B cell (primary cell): ENCODE results near the gene EXD1. TPM values are rescaled to one million over a fixed set of nuclear protein-coding genes. Genes with fewer than 3 reads are reported as not detected.
"Not testable (repeated sequence)": the region's sequence is repeated elsewhere in the genome, so short reads cannot be mapped to it uniquely, and the experiment has no call there.

ENCODE experiments used
- ATAC-seq: fragments of 200-7000 bp; cut with Tn5 transposase; one replicate; pipeline ENCODE4 v1.10.0; 2021; ENCODE audit warnings: low read depth, mild to moderate bottlenecking, moderate number of reproducible peaks, moderate library complexity
- CTCF ChIA-PET: fragments of 350-600 bp; sonication (Branson Sonifier 250); formaldehyde crosslinking; loops from one replicate; lab custom pipeline; 2021; ENCODE audit warnings: antibody characterized with exemption, inconsistent platforms; lab: Charles Lee
- POLR2A ChIA-PET: fragments of 350-600 bp; sonication (Branson Sonifier 250); formaldehyde crosslinking; loops from one replicate; lab custom pipeline; 2021; ENCODE audit warnings: antibody characterized with exemption; lab: Charles Lee
- DNase-seq: peaks from one replicate; pipeline ENCODE4 v3.0.0; 2013
- H2AFZ ChIP-seq: 2 replicates; pipeline ENCODE4 v1.6.1; 2012; ENCODE audit warnings: mild to moderate bottlenecking, low read depth, low read length; ENCODE audit not compliant: insufficient read depth, poor library complexity, severe bottlenecking
- H3K27ac ChIP-seq, 2 donors: 1 replicate in 1 of 2; 2 replicates in 1 of 2; pipeline ENCODE4 v1.5.1; 2012 to 2013; ENCODE audit warnings: low read length in 2 of 2, mild to moderate bottlenecking in 2 of 2, moderate library complexity in 1 of 2
- H3K27me3 ChIP-seq, 4 experiments: fragments of 200-600 bp in 1 of 4; sonication (generic) in 1 of 4; replicated peaks in 1 of 4; 1 replicate in 2 of 4; 2 replicates in 2 of 4; pipeline versions ENCODE4 v1.6.1 to v1.7.0; 2013 to 2016; ENCODE audit warnings: low read length in 3 of 4, mild to moderate bottlenecking in 2 of 4, mixed read lengths in 1 of 4, moderate library complexity in 1 of 4; ENCODE audit not compliant: insufficient read depth in 4 of 4, control insufficient read depth in 3 of 4; ENCODE audit errors: control extremely low read depth in 1 of 4
- H3K36me3 ChIP-seq, 2 experiments: replicated peaks in 1 of 2; 1 replicate in 1 of 2; 2 replicates in 1 of 2; pipeline versions ENCODE4 v1.6.1 to v1.7.1; 2013; ENCODE audit warnings: low read length in 1 of 2; ENCODE audit not compliant: insufficient read depth in 2 of 2, control insufficient read depth in 1 of 2; ENCODE audit errors: control extremely low read depth in 1 of 2, extremely low read depth in 1 of 2
- H3K4me1 ChIP-seq, 2 donors: fragments of 200-600 bp in 1 of 2; sonication (generic) in 1 of 2; 1 replicate in 1 of 2; 2 replicates in 1 of 2; pipeline versions ENCODE4 v1.5.1 to v1.6.1; 2013 to 2017; ENCODE audit warnings: low read length in 2 of 2; ENCODE audit not compliant: control insufficient read depth in 2 of 2, insufficient read depth in 2 of 2
- H3K4me2 ChIP-seq: replicated peaks from 2 replicates; pipeline ENCODE3; 2012; ENCODE audit warnings: mild to moderate bottlenecking, low read depth, low read length; ENCODE audit not compliant: poor library complexity, severe bottlenecking
- H3K4me3 ChIP-seq, 5 experiments: fragments of 200-600 bp in 1 of 5; sonication (generic) in 1 of 5; 1 replicate in 3 of 5; 2 replicates in 2 of 5; pipeline versions ENCODE4 v1.5.1 to v1.7.0; 2011 to 2016; ENCODE audit warnings: low read length in 4 of 5, mild to moderate bottlenecking in 4 of 5, low read depth in 2 of 5, control low read depth in 1 of 5, moderate library complexity in 1 of 5; ENCODE audit not compliant: insufficient read depth in 1 of 5; ENCODE audit errors: control extremely low read depth in 1 of 5, extremely low read depth in 1 of 5
- H3K79me2 ChIP-seq: fragments of 200-600 bp; sonication (generic); one replicate; pipeline ENCODE4 v1.6.0; 2016; ENCODE audit warnings: low read length; ENCODE audit not compliant: control insufficient read depth, insufficient read depth
- H3K9ac ChIP-seq: fragments of 200-600 bp; sonication (generic); 2 replicates; pipeline ENCODE4 v1.6.1; 2017; ENCODE audit warnings: mild to moderate bottlenecking, low read length, moderate library complexity
- H3K9me3 ChIP-seq, 3 donors: one replicate each; pipeline versions ENCODE4 v1.6.1 to v1.7.1; 2013; ENCODE audit warnings: low read length in 2 of 3; ENCODE audit not compliant: control insufficient read depth in 2 of 3, insufficient read depth in 1 of 3; ENCODE audit errors: control extremely low read depth in 1 of 3
- H4K20me1 ChIP-seq: 2 replicates; pipeline ENCODE4 v1.6.0; 2012; ENCODE audit warnings: mild to moderate bottlenecking, low read length; ENCODE audit not compliant: insufficient read depth, control insufficient read depth, poor library complexity, severe bottlenecking
- H3K27ac Mint-ChIP-seq: one replicate; pipeline ENCODE4 v1.8.0; 2021; ENCODE audit warnings: mixed read lengths
- H3K27me3 Mint-ChIP-seq: one replicate; pipeline ENCODE4 v1.8.0; 2021; ENCODE audit warnings: mixed read lengths
- H3K4me1 Mint-ChIP-seq: one replicate; pipeline ENCODE4 v1.8.0; 2021; ENCODE audit warnings: mixed read lengths
- H3K4me3 Mint-ChIP-seq: one replicate; pipeline ENCODE4 v1.8.0; 2021; ENCODE audit warnings: mixed read lengths
- H3K9me3 Mint-ChIP-seq: one replicate; pipeline ENCODE4 v1.8.0; 2022; ENCODE audit warnings: mixed read lengths; ENCODE audit not compliant: insufficient read depth
- CTCF ChIP-seq: fragments of 200-600 bp; IDR thresholded peaks from one replicate; pipeline ENCODE4 v1.8.0; 2022; ENCODE audit warnings: antibody characterized with exemption, mild to moderate bottlenecking
- EZH2 ChIP-seq: IDR thresholded peaks from 2 replicates; pipeline ENCODE4 v1.6.1; 2012; ENCODE audit warnings: borderline replicate concordance, low read depth, mild to moderate bottlenecking, moderate library complexity, low read length; ENCODE audit not compliant: insufficient read depth, poor library complexity, severe bottlenecking
- WGBS: methylation state at CpG from one replicate; pipeline ENCODE4 v1.1.5; 2013; ENCODE audit warnings: missing lambda C conversion rate; ENCODE audit not compliant: insufficient coverage; 5-methylcytosine and 5-hydroxymethylcytosine counted together
- intact Hi-C: fragments of 100-400 bp; cut with micrococcal nuclease; formaldehyde crosslinking; loops from one replicate; pipeline ENCODE4 v1.10.0; 2022
- polyA plus RNA-seq: library from polyadenylated mRNA; depleted of rRNA; stranded (reverse); fragments of >200 nt; gene quantifications from 2 replicates; pipeline ENCODE4 v1.2.3, GENCODE V29; 2012
- total RNA-seq, 2 donors: library from RNA; stranded (reverse); fragments of 120-200 nt in 1 of 2; gene quantifications; 1 replicate in 1 of 2; 2 replicates in 1 of 2; pipeline versions ENCODE4 v1.2.3 to v1.2.4, GENCODE V29; 2013 to 2022

The EXD1 gene
- total and polyA plus RNA-seq, 2 donors (not counting 1 experiment from before 2014, with no cell fraction given): not detected

GRCh38 chr15:41139619-41140018 is 90.9 kb downstream of the EXD1 start:
- no peak overlapping the region for H2AFZ ChIP-seq
- ChIA-PET POLR2A (no interaction called here), CTCF (interaction anchor here (0.7 to 0.8 kb wide), 2 partner anchors 111 to 244 kb away, joined by 4 to 5 read pairs; no protein-coding TSS in a partner anchor)
- WGBS: no CpG with 5 or more reads among the region's 5 CpGs
- no peaks in the 10 kb centered on the region for H3K9me3 Mint-ChIP-seq
- H3K4me3 ChIP-seq: no peak overlapping the region
- H3K4me3 Mint-ChIP-seq: no peak overlapping the region
- no peaks in the 10 kb centered on the region for H3K4me1 Mint-ChIP-seq
- H3K79me2 ChIP-seq: no peaks in the 10 kb centered on the region
- TF ChIP-seq CTCF (no peak), EZH2 (no peak)
- no peaks in the 10 kb centered on the region for H3K36me3 ChIP-seq
- no peaks in the 10 kb centered on the region for H4K20me1 ChIP-seq
- no peak for DNase-seq
- no peak overlapping the region for H3K27ac Mint-ChIP-seq
- no peaks in the 10 kb centered on the region for H3K4me1 ChIP-seq
- no peak overlapping the region for H3K27ac ChIP-seq
- H3K9ac ChIP-seq: no peak overlapping the region
- H3K9me3 ChIP-seq: no peaks in the 10 kb centered on the region
- intact Hi-C loops: no loop called here
- H3K4me2 ChIP-seq: no peak overlapping the region
- no peak for ATAC-seq
- no peaks in the 10 kb centered on the region for H3K27me3 Mint-ChIP-seq
- H3K27me3 ChIP-seq: no peaks in the 10 kb centered on the region

- H3K4me3 ChIP-seq, DNase-seq, H3K4me3 Mint-ChIP-seq, H3K27ac ChIP-seq, H3K27me3 Mint-ChIP-seq, H3K9ac ChIP-seq, H3K9me3 Mint-ChIP-seq, H2AFZ ChIP-seq, H3K4me2 ChIP-seq, ATAC-seq, H3K27me3 ChIP-seq, H3K9me3 ChIP-seq, H3K36me3 ChIP-seq, intact Hi-C loops, POLR2A ChIA-PET, H3K79me2 ChIP-seq, H4K20me1 ChIP-seq, H3K27ac Mint-ChIP-seq, H3K4me1 Mint-ChIP-seq, H3K4me1 ChIP-seq: not testable (repeated sequence)
- CTCF ChIA-PET: interaction anchor here (0.7 kb wide), 1 partner anchor 111 kb away, joined by 5 read pairs; no protein-coding TSS in a partner anchor
- WGBS: 98% methylated on average over 7 of the region's 7 CpGs
Measured at GRCh38 chr15:41139112-41139511, 91.4 kb downstream of the EXD1 start.

GRCh38 chr15:41135580-41135979 is 95.0 kb downstream of the EXD1 start:
- ATAC-seq, H3K36me3 ChIP-seq, H3K9me3 Mint-ChIP-seq, H3K27me3 Mint-ChIP-seq, POLR2A ChIA-PET, H2AFZ ChIP-seq, H3K27ac Mint-ChIP-seq, H3K4me3 ChIP-seq, H3K9me3 ChIP-seq, H3K4me1 ChIP-seq, H3K4me2 ChIP-seq, DNase-seq, intact Hi-C loops, H3K79me2 ChIP-seq, H4K20me1 ChIP-seq, H3K9ac ChIP-seq, H3K27me3 ChIP-seq, H3K4me1 Mint-ChIP-seq, H3K27ac ChIP-seq, H3K4me3 Mint-ChIP-seq: not testable (repeated sequence)
- WGBS: over 99% methylated on average over 6 of the region's 6 CpGs
- CTCF ChIA-PET: interaction anchor here (1.2 kb wide), 1 partner anchor 11 kb away, joined by 4 read pairs; no protein-coding TSS in a partner anchor
